ENCODE measurements around the gene LRSAM1. TPM values are rescaled to one million over a fixed set of nuclear protein-coding genes. Genes with fewer than 3 reads are reported as not detected.

LRSAM1 gene
- total RNA-seq, 2 experiments from 2014 or later = 20.8 to 32.2 TPM

DNA sequence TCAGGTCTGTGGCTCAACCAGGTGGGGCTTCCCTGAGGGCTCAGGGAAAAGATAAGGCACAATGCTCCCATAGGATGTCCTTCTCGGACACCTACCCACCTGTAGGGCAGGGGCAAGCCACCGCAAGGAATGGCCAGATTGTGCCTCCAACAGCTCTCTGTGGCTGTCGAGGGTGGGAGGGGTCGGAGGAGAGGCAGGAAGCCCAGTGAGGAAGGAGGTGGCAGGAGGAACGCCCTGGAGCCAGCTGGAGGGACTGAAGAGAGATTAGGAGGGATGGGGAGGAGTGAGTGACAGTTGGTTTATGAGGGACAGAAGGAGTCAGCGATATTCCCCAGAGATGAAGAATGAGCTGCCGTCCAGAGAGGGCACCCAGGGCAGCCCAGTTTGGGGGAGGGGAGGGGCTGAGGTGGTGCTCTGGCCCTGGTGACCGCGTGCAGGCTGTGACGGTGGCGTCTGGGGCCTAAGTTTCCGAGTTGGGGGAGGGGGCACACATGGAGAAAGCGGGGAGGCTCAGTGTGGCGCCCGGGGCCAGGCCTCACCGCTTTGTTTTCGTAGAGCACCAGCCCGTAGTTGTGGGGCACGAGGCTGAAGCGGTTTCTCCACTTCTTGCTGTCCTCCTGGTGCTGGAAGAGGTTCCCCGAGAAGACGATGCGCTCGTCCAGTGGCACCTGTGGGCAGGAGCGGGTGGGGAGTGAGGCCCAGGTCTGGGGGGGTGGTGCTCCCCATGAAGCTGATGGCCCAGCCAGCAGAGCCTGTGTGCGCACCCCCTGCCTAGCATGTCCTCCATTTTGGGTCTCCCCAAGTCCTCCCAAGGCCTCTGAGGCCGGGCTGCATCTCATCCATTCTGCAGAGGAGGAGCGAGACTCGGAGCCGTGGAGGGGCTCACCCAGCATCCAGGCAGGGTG is 75.6 kb downstream of the LRSAM1 start:
- Histone ChIP-seq H4K20me1 (ENCODE audit: insufficient read depth, low read length) (no peaks in the 10 kb centered on the region), H3K79me2 (ENCODE audit: insufficient read depth, low read depth, low read length) (no peaks in the 10 kb centered on the region), H3K4me1 (ENCODE audit: insufficient read depth, low read length, poor library complexity, severe bottlenecking) (no peaks in the 10 kb centered on the region), H3K36me3 (ENCODE audit: insufficient read depth, low read length) (no peaks in the 10 kb centered on the region), H3K4me2 (ENCODE audit: low read length) (no peak overlapping the region), H3K4me3 (ENCODE audit: low read depth, low read length, poor library complexity, severe bottlenecking) (no peak overlapping the region), H3K9me2 (ENCODE audit: insufficient read depth, low read length) (no peaks in the 10 kb centered on the region), H2AFZ (ENCODE audit: low read length) (no peak overlapping the region), H3K27ac (ENCODE audit: low read depth, low read length, poor library complexity, severe bottlenecking) (no peak overlapping the region), H3K9me3 (ENCODE audit: low read length) (peaks cover 17% of the 10 kb centered on the region; the same call in 1 of the 2 replicates)
- CTCF ChIA-PET (ENCODE audit: unreplicated experiment) = no interaction called here
- intact Hi-C loops (cut with micrococcal nuclease; ENCODE audit: unreplicated experiment) = no loop called here
- no peak for DNase-seq (ENCODE audit: low spot score)
- BruUV-seq (replicated peaks) = no TSS peak
- no peak for TF ChIP-seq EZH2phosphoT487 (IDR thresholded peaks at IDR 0.05; ENCODE audit: borderline replicate concordance, low read depth, low read length)
- TF ChIP-seq, protein P1, sequence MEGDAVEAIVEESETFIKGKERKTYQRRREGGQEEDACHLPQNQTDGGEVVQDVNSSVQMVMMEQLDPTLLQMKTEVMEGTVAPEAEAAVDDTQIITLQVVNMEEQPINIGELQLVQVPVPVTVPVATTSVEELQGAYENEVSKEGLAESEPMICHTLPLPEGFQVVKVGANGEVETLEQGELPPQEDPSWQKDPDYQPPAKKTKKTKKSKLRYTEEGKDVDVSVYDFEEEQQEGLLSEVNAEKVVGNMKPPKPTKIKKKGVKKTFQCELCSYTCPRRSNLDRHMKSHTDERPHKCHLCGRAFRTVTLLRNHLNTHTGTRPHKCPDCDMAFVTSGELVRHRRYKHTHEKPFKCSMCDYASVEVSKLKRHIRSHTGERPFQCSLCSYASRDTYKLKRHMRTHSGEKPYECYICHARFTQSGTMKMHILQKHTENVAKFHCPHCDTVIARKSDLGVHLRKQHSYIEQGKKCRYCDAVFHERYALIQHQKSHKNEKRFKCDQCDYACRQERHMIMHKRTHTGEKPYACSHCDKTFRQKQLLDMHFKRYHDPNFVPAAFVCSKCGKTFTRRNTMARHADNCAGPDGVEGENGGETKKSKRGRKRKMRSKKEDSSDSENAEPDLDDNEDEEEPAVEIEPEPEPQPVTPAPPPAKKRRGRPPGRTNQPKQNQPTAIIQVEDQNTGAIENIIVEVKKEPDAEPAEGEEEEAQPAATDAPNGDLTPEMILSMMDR (conservative IDR thresholded peaks at IDR 0.05; ENCODE audit: low read length) = no peak
- POLR2A ChIA-PET = interaction anchor here (0.5 kb wide), 1 partner anchor 55 kb away, joined by 5 read pairs; no protein-coding TSS in a partner anchor

DNA sequence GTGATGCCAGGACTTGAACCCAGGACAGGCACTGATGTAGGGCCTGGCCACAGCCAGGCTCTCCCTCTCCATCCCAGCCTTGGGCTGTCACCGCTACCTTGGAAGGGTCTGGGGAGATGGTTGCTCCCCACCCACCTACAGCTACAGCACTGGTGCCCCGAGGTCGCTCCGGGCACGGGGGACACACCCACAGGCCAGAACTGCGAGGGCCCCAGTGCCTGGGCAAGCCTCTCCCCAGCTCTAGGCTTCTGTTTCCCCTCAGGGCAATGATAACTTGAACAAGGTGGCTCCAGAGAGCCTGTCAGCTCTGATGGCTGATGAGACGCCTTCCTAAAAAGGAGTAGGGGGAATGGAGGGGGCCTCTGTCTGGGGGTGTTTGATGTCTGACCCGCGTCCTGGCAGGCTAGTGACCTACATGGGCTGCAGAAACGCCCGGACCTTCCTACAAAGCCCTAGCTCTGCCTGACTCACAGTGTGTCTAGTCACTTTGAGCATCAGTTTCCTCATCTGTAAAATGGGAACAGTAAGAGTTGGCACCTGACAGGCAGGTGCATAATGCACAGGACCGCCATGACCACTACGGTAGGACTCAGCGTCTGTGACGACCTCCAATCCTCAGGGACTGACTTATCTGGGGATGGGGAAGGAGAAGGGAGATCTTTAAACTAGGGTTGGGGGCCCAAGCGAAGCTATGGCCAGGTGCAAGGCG is 76.4 kb downstream of the LRSAM1 start:
- H3K9me2 ChIP-seq (ENCODE audit: insufficient read depth, low read length) = no peaks in the 10 kb centered on the region
- H3K4me1 ChIP-seq (ENCODE audit: insufficient read depth, low read length, poor library complexity, severe bottlenecking) = no peaks in the 10 kb centered on the region
- H3K36me3 ChIP-seq (ENCODE audit: insufficient read depth, low read length) = no peaks in the 10 kb centered on the region
- no peaks in the 10 kb centered on the region for H3K79me2 ChIP-seq (ENCODE audit: insufficient read depth, low read depth, low read length)
- peaks cover 17% of the 10 kb centered on the region; the same call in 1 of the 2 replicates for H3K9me3 ChIP-seq (ENCODE audit: low read length)
- no peak overlapping the region for H3K4me2 ChIP-seq (ENCODE audit: low read length)
- no TSS peak for BruUV-seq (replicated peaks)
- POLR2A ChIA-PET = interaction anchor here (0.5 kb wide), 2 partner anchors 54 to 306 kb away, joined by 3 to 5 read pairs; no protein-coding TSS in a partner anchor
- no peaks in the 10 kb centered on the region for H4K20me1 ChIP-seq (ENCODE audit: insufficient read depth, low read length)
- CTCF ChIA-PET (ENCODE audit: unreplicated experiment) = no interaction called here
- intact Hi-C loops (cut with micrococcal nuclease; ENCODE audit: unreplicated experiment) = no loop called here
- no peak overlapping the region for H3K27ac ChIP-seq (ENCODE audit: low read depth, low read length, poor library complexity, severe bottlenecking)
- no peak overlapping the region for H2AFZ ChIP-seq (ENCODE audit: low read length)
- no peak for DNase-seq (ENCODE audit: low spot score)
- TF ChIP-seq, protein P1 (conservative IDR thresholded peaks at IDR 0.05; ENCODE audit: low read length) = no peak
- no peak for TF ChIP-seq EZH2phosphoT487 (IDR thresholded peaks at IDR 0.05; ENCODE audit: borderline replicate concordance, low read depth, low read length)
- H3K4me3 ChIP-seq (ENCODE audit: low read depth, low read length, poor library complexity, severe bottlenecking) = no peak overlapping the region
